Measurements from ENCODE around the gene SPEF2. TPM values are rescaled to one million over a fixed set of nuclear protein-coding genes. Genes with fewer than 3 reads are reported as not detected.
"Not testable (repeated sequence)": the region's sequence is repeated elsewhere in the genome, so short reads cannot be mapped to it uniquely, and the experiment has no call there.

Gene SPEF2
- total and polyA plus RNA-seq, 5 experiments from 2014 or later, result 9.9 to 13.7 (median 10.9) TPM

DNA sequence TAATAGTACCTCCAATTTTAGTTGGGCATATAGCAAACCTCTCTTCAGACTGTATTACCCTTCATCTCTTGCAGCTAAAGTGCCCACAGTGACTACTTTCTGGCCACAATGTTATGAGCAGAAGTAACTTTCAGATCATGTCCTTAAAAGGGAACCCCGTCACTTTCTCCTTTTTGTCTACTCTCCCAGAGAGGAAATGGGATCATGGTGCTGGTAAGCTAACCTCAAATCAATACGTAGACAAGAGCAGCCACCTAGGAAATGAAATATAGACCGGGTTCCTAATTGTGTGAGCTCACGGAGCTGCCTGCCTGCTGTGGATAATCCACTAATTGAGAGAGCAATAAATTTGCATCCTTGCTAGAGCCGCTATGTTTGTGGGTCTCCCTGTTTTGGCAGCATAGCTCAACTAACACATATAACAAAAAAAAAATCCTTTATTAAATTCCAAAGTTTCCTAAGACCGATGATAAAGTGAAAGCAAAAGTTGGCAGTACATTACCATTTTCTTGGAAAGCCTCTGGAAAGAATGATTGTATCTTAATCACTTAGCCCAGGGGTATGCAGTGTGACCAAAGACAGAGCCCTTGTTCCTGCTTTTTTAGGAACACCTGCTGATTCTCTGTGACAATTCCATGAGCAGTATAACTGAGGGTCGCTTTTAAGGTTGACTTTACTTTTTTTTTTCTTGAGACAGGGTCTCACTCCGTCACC is 233.5 kb downstream of the SPEF2 start:
- DNase-seq (no peak), ATAC-seq (no peak)
- Mint-ChIP-seq H3K4me3 (peak overlapping the region in 6 of 10 donors; percentile 15 to 97 (median 53)), H3K27me3 (no peaks in the 10 kb centered on the region), H3K9me3 (peaks cover 0 to 17% (median 5%) of the 10 kb centered on the region in 9 donors), H3K27ac (peak overlapping the region; percentile 95 to 100 (median 100)), H3K36me3 (peaks cover 0 to 14% (median 2%) of the 10 kb centered on the region in 3 donors), H3K4me1 (peaks cover 23 to 73% (median 69%) of the 10 kb centered on the region in 4 donors)
- POLR2A ChIA-PET, result interaction anchor here (2.5 to 17.7 kb wide), 6 partner anchors 9 to 68 kb away, joined by 9 to 989 read pairs (median 175); no protein-coding TSS in a partner anchor

DNA sequence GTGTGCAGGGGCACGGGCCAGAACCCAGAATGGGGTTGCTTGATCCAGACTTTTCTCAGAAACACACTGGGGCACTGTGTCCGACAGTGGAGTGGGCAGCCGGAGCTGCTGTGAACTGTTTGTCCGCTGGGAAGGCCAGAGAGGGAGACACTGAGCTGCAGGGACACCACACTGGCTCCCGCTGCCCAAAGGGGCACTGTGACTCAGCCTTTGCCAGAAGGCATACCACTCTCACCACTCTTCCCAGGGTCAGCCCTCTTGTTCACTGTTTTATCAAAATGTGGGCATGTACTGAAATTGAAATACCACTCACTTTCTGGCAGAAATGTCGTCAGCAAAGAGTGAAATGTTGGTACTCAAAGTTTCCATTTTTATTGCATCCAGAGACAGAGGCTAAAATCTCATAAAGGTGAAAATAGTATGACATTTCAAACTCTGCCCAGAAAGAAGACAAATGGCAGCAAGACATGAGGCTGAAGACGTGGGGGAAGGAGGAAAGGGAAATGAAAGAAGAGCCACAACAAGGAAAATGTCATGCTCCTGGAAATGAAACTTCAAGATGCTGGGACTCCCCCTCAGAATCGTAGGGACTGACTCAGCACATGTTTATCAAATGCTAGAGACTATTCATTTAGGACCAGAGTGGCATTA is 234.5 kb downstream of the SPEF2 start:
- DNase-seq, result peak in 7 of 10 donors; percentile 28 to 64 (median 45)
- H3K4me3 Mint-ChIP-seq, result peak overlapping the region; percentile 82 to 97 (median 90)
- POLR2A ChIA-PET, result interaction anchor here (1.3 to 17.7 kb wide), 10 partner anchors 11 to 923 kb away, joined by 4 to 989 read pairs (median 32); partner anchors contain the start of gene DNAJC21
- peaks cover 23 to 80% (median 72%) of the 10 kb centered on the region in 4 donors for H3K4me1 Mint-ChIP-seq
- ATAC-seq, result peak in 1 of 2 donors; percentile 1
- H3K36me3 Mint-ChIP-seq, result peaks cover 2 to 10% (median 4%) of the 10 kb centered on the region in 3 donors
- no peaks in the 10 kb centered on the region for H3K27me3 Mint-ChIP-seq
- H3K27ac Mint-ChIP-seq, result peak overlapping the region; percentile 95 to 100 (median 100)
- peaks cover 0 to 6% (median 0%) of the 10 kb centered on the region in 9 donors for H3K9me3 Mint-ChIP-seq

DNA sequence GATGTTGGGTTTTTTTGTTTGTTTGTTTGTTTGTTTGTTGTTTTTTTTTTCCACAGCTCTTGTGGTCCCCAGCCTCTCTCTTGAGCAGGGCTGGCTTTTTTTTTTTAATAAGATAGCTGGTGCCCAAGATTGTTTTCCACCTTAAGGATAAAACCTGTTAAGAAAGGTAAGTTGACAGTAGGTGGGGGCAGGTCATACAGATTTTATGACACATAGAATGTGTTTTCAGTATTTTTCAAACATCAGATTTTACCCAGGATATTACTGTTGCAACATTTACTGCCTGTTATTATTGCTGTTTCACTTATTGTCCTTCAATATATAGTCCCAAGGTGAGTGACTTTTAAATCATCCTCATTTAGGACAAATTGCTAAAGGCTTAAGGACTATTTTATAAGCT is 235.1 kb downstream of the SPEF2 start:
- Mint-ChIP-seq H3K27ac (peak overlapping the region; percentile 95 to 100 (median 100)), H3K4me1 (peaks cover 23 to 81% (median 72%) of the 10 kb centered on the region in 4 donors), H3K9me3 (peaks cover 0 to 2% (median 0%) of the 10 kb centered on the region in 9 donors), H3K4me3 (peak overlapping the region; percentile 82 to 97 (median 90)), H3K36me3 (peaks cover 6 to 10% (median 10%) of the 10 kb centered on the region in 3 donors), H3K27me3 (no peaks in the 10 kb centered on the region)
- POLR2A ChIA-PET, result interaction anchor here (0.7 to 17.7 kb wide), 10 partner anchors 10 to 923 kb away, joined by 4 to 989 read pairs (median 32); partner anchors contain the start of gene DNAJC21
- peak in 1 of 10 donors; percentile 30 for DNase-seq
- no peak for ATAC-seq

DNA sequence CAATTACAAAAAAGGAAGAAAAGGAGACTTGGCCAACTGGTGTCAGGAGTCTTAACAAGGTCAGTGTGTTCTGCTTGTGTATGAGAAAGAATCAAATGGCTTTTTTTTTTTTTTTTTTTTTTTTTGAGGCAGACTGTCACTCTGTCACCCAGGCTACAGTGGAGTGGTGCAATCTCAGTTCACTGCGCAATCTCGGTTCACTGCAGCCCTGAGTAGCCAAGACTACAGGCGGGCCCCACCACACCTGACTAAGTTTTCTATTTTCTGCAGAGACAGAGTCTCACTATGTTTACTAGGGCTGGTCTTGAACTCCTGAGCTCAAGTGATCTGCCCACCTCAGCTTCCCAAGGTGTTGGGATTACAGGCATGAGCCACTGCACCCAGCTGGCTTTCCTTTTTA is 236.0 kb downstream of the SPEF2 start:
- DNase-seq (peak; percentile 17 to 90 (median 74)), ATAC-seq (peak; percentile 56 to 60)
- Mint-ChIP-seq H3K9me3 (no peaks in the 10 kb centered on the region), H3K4me1 (peaks cover 23 to 79% (median 67%) of the 10 kb centered on the region in 4 donors), H3K27me3 (no peaks in the 10 kb centered on the region), H3K4me3 (peak overlapping the region; percentile 82 to 97 (median 90)), H3K36me3 (peaks cover 11 to 16% (median 16%) of the 10 kb centered on the region in 3 donors), H3K27ac (peak overlapping the region; percentile 95 to 100 (median 100))
- POLR2A ChIA-PET, result interaction anchor here (0.6 to 17.7 kb wide), 23 partner anchors 9 to 924 kb away, joined by 3 to 989 read pairs (median 8); partner anchors contain the start of gene DNAJC21

DNA sequence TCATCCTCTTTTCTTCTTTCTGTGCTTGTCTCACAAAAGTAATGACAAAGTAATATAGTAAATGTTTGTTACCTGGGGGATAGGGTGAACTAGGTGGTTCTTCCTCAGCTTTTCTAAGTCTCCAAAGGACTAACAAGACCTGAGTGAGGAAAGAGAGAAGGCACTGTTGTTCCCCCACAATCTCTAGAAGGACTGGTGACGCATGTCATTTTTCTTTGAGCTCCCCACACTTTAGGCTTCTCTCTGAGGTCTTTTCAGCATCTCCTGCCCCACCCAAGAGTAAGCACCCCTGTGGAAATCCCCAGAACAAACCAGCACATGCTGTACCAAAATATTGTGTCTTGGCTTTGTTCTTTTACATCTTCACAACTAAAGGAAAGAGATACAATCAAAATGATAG is 236.6 kb downstream of the SPEF2 start:
- Mint-ChIP-seq H3K4me3 (peak overlapping the region; percentile 82 to 97 (median 90)), H3K27ac (peak overlapping the region; percentile 95 to 100 (median 100)), H3K9me3 (no peaks in the 10 kb centered on the region), H3K36me3 (peaks cover 17 to 22% (median 22%) of the 10 kb centered on the region in 3 donors), H3K4me1 (peaks cover 28 to 76% (median 67%) of the 10 kb centered on the region in 4 donors), H3K27me3 (no peaks in the 10 kb centered on the region)
- DNase-seq (peak; percentile 21 to 96 (median 82)), ATAC-seq (peak; percentile 67 to 72)
- POLR2A ChIA-PET, result interaction anchor here (0.6 to 17.7 kb wide), 26 partner anchors 9 to 388 kb away, joined by 3 to 989 read pairs (median 7); partner anchors contain the start of gene NADK2

DNA sequence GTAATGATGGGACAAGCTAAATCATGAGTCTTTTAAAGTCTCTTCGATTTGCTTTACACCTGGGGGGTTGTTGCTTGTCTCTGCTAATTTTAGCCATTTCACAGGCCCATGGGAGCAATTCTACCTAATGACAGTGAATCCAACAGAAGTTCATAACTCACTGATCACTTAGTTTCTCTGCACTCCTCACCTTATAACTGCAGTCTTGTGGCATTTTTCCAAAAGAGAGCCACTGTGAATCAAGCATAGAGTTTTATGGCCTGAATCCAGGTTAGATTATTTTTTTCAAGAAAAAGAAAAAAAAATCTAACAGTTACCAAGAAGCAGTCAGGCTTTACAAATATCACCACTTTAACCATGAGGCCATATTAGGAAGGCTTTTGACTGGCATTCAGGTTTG is 237.5 kb downstream of the SPEF2 start:
- H3K4me1 Mint-ChIP-seq, result peaks cover 32 to 70% (median 61%) of the 10 kb centered on the region in 4 donors
- POLR2A ChIA-PET, result interaction anchor here (1.0 to 17.7 kb wide), 16 partner anchors 9 to 196 kb away, joined by 3 to 989 read pairs (median 15); no protein-coding TSS in a partner anchor
- H3K4me3 Mint-ChIP-seq, result peak overlapping the region; percentile 82 to 97 (median 90)
- no peak for ATAC-seq
- peaks cover 26 to 31% (median 31%) of the 10 kb centered on the region in 3 donors for H3K36me3 Mint-ChIP-seq
- no peaks in the 10 kb centered on the region for H3K9me3 Mint-ChIP-seq
- no peaks in the 10 kb centered on the region for H3K27me3 Mint-ChIP-seq
- peak in 3 of 10 donors; percentile 35 to 52 (median 47) for DNase-seq
- H3K27ac Mint-ChIP-seq, result peak overlapping the region; percentile 95 to 100 (median 100)

DNA sequence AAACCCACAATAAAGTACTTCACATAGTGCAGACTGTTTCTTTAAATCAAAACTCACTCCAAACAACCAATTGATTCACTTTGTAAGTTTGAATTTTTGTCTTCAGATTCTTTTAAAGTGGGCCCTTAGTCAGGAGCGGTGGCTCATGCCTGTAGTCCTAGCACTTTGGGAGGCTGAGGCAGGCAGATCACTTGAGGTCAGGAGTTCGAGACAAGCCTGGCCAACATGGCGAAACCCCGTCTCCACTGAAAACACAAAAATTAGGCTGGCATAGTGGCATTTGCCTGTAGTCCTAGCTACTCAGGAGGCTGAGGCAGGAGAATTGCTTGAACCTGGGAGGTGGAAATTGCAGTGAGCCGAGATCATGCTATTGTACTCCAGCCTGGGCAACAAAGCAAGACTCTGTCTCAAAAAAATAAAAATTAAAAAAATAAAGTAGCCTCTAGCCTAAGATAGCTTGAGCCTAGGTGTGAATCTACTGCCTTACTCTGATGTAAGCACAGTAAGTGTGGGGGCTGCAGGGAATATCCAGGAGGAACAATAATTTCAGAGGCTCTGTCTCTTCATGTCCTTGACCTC is 238.6 kb downstream of the SPEF2 start:
- POLR2A ChIA-PET, result interaction anchor here (0.8 to 17.7 kb wide), 22 partner anchors 8 to 1020 kb away, joined by 3 to 989 read pairs (median 6); partner anchors contain the start of gene NIPBL
- Mint-ChIP-seq H3K4me3 (peak overlapping the region; percentile 83 to 97 (median 94)), H3K27ac (peak overlapping the region; percentile 95 to 100 (median 100)), H3K36me3 (peaks cover 37 to 42% (median 42%) of the 10 kb centered on the region in 3 donors), H3K4me1 (peaks cover 36 to 66% (median 59%) of the 10 kb centered on the region in 4 donors)
- H3K9me3 Mint-ChIP-seq, ATAC-seq, H3K27me3 Mint-ChIP-seq: not testable (repeated sequence)
- DNase-seq, result peak in 2 of 10 donors; percentile 35 to 56

DNA sequence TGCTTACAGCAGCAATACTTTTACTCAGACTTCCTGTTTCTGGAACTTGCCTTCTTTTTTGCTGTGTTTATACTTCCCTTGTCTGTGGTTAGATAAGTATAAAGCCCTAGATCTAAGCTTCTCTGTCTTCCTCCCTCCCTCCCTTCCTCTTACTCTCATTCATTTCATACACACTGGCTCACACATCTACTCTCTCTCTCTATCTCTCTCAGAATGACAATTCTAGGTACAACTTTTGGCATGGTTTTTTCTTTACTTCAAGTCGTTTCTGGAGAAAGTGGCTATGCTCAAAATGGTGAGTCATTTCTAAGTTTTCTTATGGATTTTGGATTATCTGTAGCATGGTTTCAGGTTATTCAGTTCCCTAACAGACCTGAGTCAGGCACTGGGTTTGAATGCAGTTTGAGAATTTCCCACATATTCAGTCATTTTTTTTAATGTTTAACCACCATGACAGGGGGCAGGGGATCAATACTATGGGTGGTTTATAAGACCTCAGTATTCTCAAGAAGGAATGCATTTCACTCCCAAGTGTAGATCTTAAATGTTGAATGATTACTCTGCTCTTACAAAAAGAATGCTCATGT is 239.2 kb downstream of the SPEF2 start, which contains the start of gene IL7R:
Gene IL7R (plus strand): TSS at position 127 of the 587 bp plus-strand sequence. CDS start 87 bp downstream, at position 214.
- POLR2A ChIA-PET, result interaction anchor here (0.8 to 17.7 kb wide), 18 partner anchors 15 to 1019 kb away, joined by 3 to 989 read pairs (median 7); partner anchors contain the start of gene NIPBL
- Mint-ChIP-seq H3K36me3 (peaks cover 43 to 48% (median 48%) of the 10 kb centered on the region in 3 donors), H3K4me1 (peaks cover 40 to 66% (median 59%) of the 10 kb centered on the region in 4 donors), H3K27me3 (no peaks in the 10 kb centered on the region), H3K4me3 (peak within 1 kb of the TSS; percentile 84 to 97 (median 94)), H3K9me3 (no peaks in the 10 kb centered on the region), H3K27ac (peak within 1 kb of the TSS; percentile 95 to 100 (median 100))
- ATAC-seq, result peak; percentile 29 to 33
- peak in 4 of 10 donors; percentile 51 to 84 (median 82) for DNase-seq

DNA sequence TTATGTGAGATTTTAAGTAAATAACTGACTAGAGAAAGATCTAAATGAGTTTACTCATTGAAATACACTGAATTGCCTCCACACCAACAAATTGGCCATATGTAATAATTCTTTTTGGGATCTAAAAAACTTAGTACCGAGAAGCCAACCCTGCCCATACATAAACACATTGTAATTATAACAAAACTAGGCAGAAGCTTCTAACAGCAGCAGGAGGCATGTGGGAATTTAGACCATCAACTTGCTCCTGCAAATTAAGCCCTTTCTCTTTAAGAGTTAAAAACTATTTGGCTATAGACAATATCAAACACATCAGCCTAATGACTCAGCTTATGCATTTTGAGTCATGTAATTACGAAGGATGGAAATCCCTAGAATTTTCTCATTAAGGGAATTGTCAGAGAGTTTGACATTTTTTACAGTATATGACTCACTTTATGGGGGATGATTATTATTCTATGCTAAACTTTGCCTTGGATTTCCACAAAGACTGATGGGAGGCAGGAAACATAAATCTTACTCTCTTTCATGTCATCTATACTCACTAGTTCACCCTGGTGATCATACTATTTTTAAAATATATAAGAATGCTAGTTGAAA is 240.0 kb downstream of the SPEF2 start:
- H3K4me3 Mint-ChIP-seq, result peak overlapping the region; percentile 83 to 97 (median 94)
- POLR2A ChIA-PET, result interaction anchor here (1.1 to 17.7 kb wide), 13 partner anchors 14 to 199 kb away, joined by 3 to 989 read pairs (median 16); no protein-coding TSS in a partner anchor
- peaks cover 42 to 63% (median 59%) of the 10 kb centered on the region in 4 donors for H3K4me1 Mint-ChIP-seq
- H3K36me3 Mint-ChIP-seq, result peaks cover 52 to 57% (median 56%) of the 10 kb centered on the region in 3 donors
- ATAC-seq (no peak), DNase-seq (peak in 3 of 10 donors; percentile 41 to 45 (median 41))
- H3K9me3 Mint-ChIP-seq, result no peaks in the 10 kb centered on the region
- H3K27me3 Mint-ChIP-seq, result no peaks in the 10 kb centered on the region
- H3K27ac Mint-ChIP-seq, result peak overlapping the region; percentile 95 to 100 (median 100)

DNA sequence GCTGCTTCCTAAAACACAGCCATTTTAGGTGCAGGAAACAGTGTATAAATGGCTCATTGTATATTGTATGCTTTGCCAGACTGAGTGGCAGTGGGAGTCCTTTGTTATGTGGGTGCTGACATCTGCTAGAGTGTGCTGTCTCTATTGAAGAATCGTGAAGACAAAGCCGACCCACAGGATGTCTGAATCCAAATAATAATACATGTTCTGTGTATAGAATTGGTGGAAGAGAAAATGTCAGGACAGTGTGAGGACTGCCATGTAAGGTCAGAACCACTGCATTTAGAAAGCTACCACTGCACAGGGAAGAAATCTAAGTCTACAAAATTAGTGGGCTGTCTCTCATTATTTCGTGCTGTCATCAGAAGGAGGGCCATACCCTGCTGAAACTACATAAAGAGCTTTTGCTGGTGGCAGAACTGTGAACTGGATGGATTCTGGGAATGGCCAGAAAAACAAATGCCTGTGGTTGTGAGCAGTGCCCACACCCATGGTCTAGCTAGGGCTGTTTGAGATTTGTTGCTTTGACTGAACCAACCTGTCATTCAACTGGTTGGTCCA is 241.5 kb downstream of the SPEF2 start:
- peak overlapping the region; percentile 89 to 99 (median 97) for H3K27ac Mint-ChIP-seq
- H3K4me1 Mint-ChIP-seq, result peaks cover 44 to 63% (median 58%) of the 10 kb centered on the region in 4 donors
- no peaks in the 10 kb centered on the region for H3K9me3 Mint-ChIP-seq
- H3K36me3 Mint-ChIP-seq, result peaks cover 66 to 70% (median 70%) of the 10 kb centered on the region in 3 donors
- POLR2A ChIA-PET, result interaction anchor here (0.6 to 17.7 kb wide), 21 partner anchors 9 to 208 kb away, joined by 3 to 989 read pairs (median 5); no protein-coding TSS in a partner anchor
- DNase-seq, result peak in 5 of 10 donors; percentile 63 to 77 (median 71)
- no peaks in the 10 kb centered on the region for H3K27me3 Mint-ChIP-seq
- ATAC-seq, result peak; percentile 28 to 37
- peak overlapping the region; percentile 84 to 97 (median 96) for H3K4me3 Mint-ChIP-seq
